Sigmoid colon (tissue), 7 donors: Measurements from ENCODE around the gene HDAC8. TPM values are rescaled to one million over a fixed set of nuclear protein-coding genes. Genes with fewer than 3 reads are reported as not detected.
"Not testable (repeated sequence)": the region's sequence is repeated elsewhere in the genome, so short reads cannot be mapped to it uniquely, and the experiment has no call there.

Source experiments
- DNase-seq: peaks from one replicate; pipeline ENCODE4 v3.0.0-alpha.2; 2019
- H3K27ac ChIP-seq, 4 donors: fragments of 200-600 bp; sonication (generic); one replicate each; pipeline ENCODE4 v1.5.1; 2016 to 2019; ENCODE audit warnings: mild to moderate bottlenecking in 1 of 4
- H3K27me3 ChIP-seq, 3 donors: fragments of 200-600 bp; sonication (generic); one replicate each; pipeline ENCODE4 v1.5.1; 2019; ENCODE audit warnings: mild to moderate bottlenecking in 1 of 3
- H3K36me3 ChIP-seq, 4 donors: fragments of 200-600 bp; sonication (generic); one replicate each; pipeline ENCODE4 v1.5.1; 2016 to 2019
- H3K4me1 ChIP-seq, 4 donors: fragments of 200-600 bp; sonication (generic); one replicate each; pipeline ENCODE4 v1.5.1; 2017 to 2019
- H3K4me3 ChIP-seq, 4 donors: fragments of 200-600 bp; sonication (generic); one replicate each; pipeline ENCODE4 v1.5.1; 2017 to 2019; ENCODE audit warnings: mild to moderate bottlenecking in 2 of 4, moderate library complexity in 1 of 4
- H3K9me3 ChIP-seq, 4 donors: fragments of 200-600 bp in 3 of 4; sonication (generic) in 3 of 4; one replicate each; pipeline versions ENCODE4 v1.5.1 to v1.6.1; 2013 to 2019
- CTCF ChIP-seq, 4 experiments: fragments of 450-650 bp in 3 of 4; fragments of 200-600 bp in 1 of 4; IDR thresholded peaks; one replicate each; pipeline ENCODE4 v1.5.1; 2016 to 2019; ENCODE audit warnings: antibody characterized with exemption in 4 of 4, mild to moderate bottlenecking in 3 of 4, moderate library complexity in 2 of 4
- EP300 ChIP-seq, 4 donors: sonication (generic); formaldehyde crosslinking; IDR thresholded peaks; one replicate each; pipeline ENCODE4 v1.6.1; 2017; ENCODE audit warnings: antibody characterized with exemption in 4 of 4
- POLR2A ChIP-seq, 2 donors: fragments of 450-650 bp; IDR thresholded peaks; one replicate each; pipeline ENCODE4 v1.6.1; 2016; ENCODE audit warnings: antibody characterized with exemption in 2 of 2, mild to moderate bottlenecking in 2 of 2, moderate library complexity in 2 of 2
- POLR2AphosphoS5 ChIP-seq, 4 donors: sonication (generic); formaldehyde crosslinking; IDR thresholded peaks; one replicate each; pipeline ENCODE4 v1.6.1; 2017; ENCODE audit warnings: antibody characterized with exemption in 4 of 4
- WGBS, 2 donors: extraction: QIAGEN DNeasy Blood & Tissue Kit; methylation state at CpG; one replicate each; pipeline ENCODE4 v1.1.7; 2013; 5-methylcytosine and 5-hydroxymethylcytosine counted together
- intact Hi-C: fragments of 100-400 bp; cut with DNase I; formaldehyde crosslinking; loops from one replicate; pipeline ENCODE4 v1.15.1; 2023
- polyA plus RNA-seq, 3 donors: library from polyadenylated mRNA; stranded (reverse); fragments of 200-250 nt; gene quantifications; one replicate each; pipeline ENCODE4 v1.2.3, GENCODE V29; 2013
- total RNA-seq, 4 donors: library from RNA; depleted of rRNA; stranded (reverse); fragments of >200 nt; gene quantifications; one replicate each; pipeline ENCODE4 v1.1.0, GENCODE V29; 2016
- donor health status: healthy with polysubstance abuse.
- donor health status: Bipolar disorder and iron deficiency.
- donor health status: healthy.

Gene HDAC8
- total and polyA plus RNA-seq, 7 donors: 13.2 to 44.0 (median 30.4) TPM

- 94% methylated on average over 2 of the region's 2 CpGs for WGBS, 2 donors
- Histone ChIP-seq H3K4me1 (no peaks in the 10 kb centered on the region), H3K9me3 (no peaks in the 10 kb centered on the region), H3K27ac (no peak overlapping the region), H3K4me3 (no peak overlapping the region), H3K27me3 (no peaks in the 10 kb centered on the region), H3K36me3 (peaks cover 0 to 6% (median 0%) of the 10 kb centered on the region in 4 donors)
- intact Hi-C loops: no loop called here
- TF ChIP-seq EP300 (IDR thresholded peaks at IDR 0.05) (no peak), POLR2AphosphoS5 (IDR thresholded peaks at IDR 0.05) (no peak), POLR2A (IDR thresholded peaks at IDR 0.05) (no peak), CTCF (IDR thresholded peaks at IDR 0.05) (no peak)
- DNase-seq: no peak
Measured at GRCh38 chrX:72461288-72461687, 111.4 kb downstream of the HDAC8 start.

GRCh38 chrX:72460715-72461114 is 111.9 kb downstream of the HDAC8 start:
- H3K27ac ChIP-seq: no peak overlapping the region
- H3K9me3 ChIP-seq: no peaks in the 10 kb centered on the region
- intact Hi-C loops: no loop called here
- DNase-seq: no peak
- H3K4me3 ChIP-seq: no peak overlapping the region
- H3K27me3 ChIP-seq: no peaks in the 10 kb centered on the region
- H3K4me1 ChIP-seq: no peaks in the 10 kb centered on the region
- peaks cover 0 to 6% (median 0%) of the 10 kb centered on the region in 4 donors for H3K36me3 ChIP-seq
- WGBS, 2 donors: 96 to 100% methylated on average over 1 of the region's 1 CpG
- TF ChIP-seq CTCF (IDR thresholded peaks at IDR 0.05): no peak
- no peak for TF ChIP-seq EP300 (IDR thresholded peaks at IDR 0.05)
- no peak for TF ChIP-seq POLR2A (IDR thresholded peaks at IDR 0.05)
- TF ChIP-seq POLR2AphosphoS5 (IDR thresholded peaks at IDR 0.05): no peak

- H3K36me3 ChIP-seq, H3K9me3 ChIP-seq, H3K4me3 ChIP-seq, H3K4me1 ChIP-seq, DNase-seq, H3K27me3 ChIP-seq, intact Hi-C loops, H3K27ac ChIP-seq: not testable (repeated sequence)
- WGBS, 2 donors: 93 to 100% methylated on average over 1 of the region's 1 CpG
Measured at GRCh38 chrX:72449034-72449433, 123.6 kb downstream of the HDAC8 start.

- intact Hi-C loops, H3K4me3 ChIP-seq, H3K27me3 ChIP-seq, H3K9me3 ChIP-seq, H3K27ac ChIP-seq, H3K4me1 ChIP-seq, H3K36me3 ChIP-seq, DNase-seq: not testable (repeated sequence)
- WGBS, 2 donors: 90 to 93% methylated on average over 16 of the region's 16 CpGs
Measured at GRCh38 chrX:72440764-72441163, 131.9 kb downstream of the HDAC8 start.

GRCh38 chrX:72436010-72436409 is 136.6 kb downstream of the HDAC8 start:
- Histone ChIP-seq H3K4me1 (no peaks in the 10 kb centered on the region), H3K36me3 (peaks cover 0 to under 1% (median 0%) of the 10 kb centered on the region in 4 donors), H3K27ac (no peak overlapping the region), H3K9me3 (no peaks in the 10 kb centered on the region), H3K27me3 (no peaks in the 10 kb centered on the region), H3K4me3 (no peak overlapping the region)
- DNase-seq: no peak
- no peak for TF ChIP-seq CTCF (IDR thresholded peaks at IDR 0.05)
- TF ChIP-seq POLR2AphosphoS5 (IDR thresholded peaks at IDR 0.05): no peak
- intact Hi-C loops: no loop called here

GRCh38 chrX:72430405-72430968 is 142.2 kb downstream of the HDAC8 start:
- H3K9me3 ChIP-seq: no peaks in the 10 kb centered on the region
- no peak for DNase-seq
- no peaks in the 10 kb centered on the region for H3K27me3 ChIP-seq
- 91 to 94% methylated on average over 4 of the region's 4 CpGs for WGBS, 2 donors
- no peaks in the 10 kb centered on the region for H3K36me3 ChIP-seq
- TF ChIP-seq POLR2A (IDR thresholded peaks at IDR 0.05): no peak
- TF ChIP-seq POLR2AphosphoS5 (IDR thresholded peaks at IDR 0.05): no peak
- TF ChIP-seq EP300 (IDR thresholded peaks at IDR 0.05): no peak
- no peak for TF ChIP-seq CTCF (IDR thresholded peaks at IDR 0.05)
- no peak overlapping the region for H3K4me3 ChIP-seq
- intact Hi-C loops: no loop called here
- no peaks in the 10 kb centered on the region for H3K4me1 ChIP-seq
- H3K27ac ChIP-seq: no peak overlapping the region
